ENCODE results near the gene FSCB.
"Not testable (repeated sequence)": the region's sequence is repeated elsewhere in the genome, so short reads cannot be mapped to it uniquely, and the experiment has no call there.

The FSCB gene, protein sequence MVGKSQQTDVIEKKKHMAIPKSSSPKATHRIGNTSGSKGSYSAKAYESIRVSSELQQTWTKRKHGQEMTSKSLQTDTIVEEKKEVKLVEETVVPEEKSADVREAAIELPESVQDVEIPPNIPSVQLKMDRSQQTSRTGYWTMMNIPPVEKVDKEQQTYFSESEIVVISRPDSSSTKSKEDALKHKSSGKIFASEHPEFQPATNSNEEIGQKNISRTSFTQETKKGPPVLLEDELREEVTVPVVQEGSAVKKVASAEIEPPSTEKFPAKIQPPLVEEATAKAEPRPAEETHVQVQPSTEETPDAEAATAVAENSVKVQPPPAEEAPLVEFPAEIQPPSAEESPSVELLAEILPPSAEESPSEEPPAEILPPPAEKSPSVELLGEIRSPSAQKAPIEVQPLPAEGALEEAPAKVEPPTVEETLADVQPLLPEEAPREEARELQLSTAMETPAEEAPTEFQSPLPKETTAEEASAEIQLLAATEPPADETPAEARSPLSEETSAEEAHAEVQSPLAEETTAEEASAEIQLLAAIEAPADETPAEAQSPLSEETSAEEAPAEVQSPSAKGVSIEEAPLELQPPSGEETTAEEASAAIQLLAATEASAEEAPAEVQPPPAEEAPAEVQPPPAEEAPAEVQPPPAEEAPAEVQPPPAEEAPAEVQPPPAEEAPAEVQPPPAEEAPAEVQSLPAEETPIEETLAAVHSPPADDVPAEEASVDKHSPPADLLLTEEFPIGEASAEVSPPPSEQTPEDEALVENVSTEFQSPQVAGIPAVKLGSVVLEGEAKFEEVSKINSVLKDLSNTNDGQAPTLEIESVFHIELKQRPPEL

DNA sequence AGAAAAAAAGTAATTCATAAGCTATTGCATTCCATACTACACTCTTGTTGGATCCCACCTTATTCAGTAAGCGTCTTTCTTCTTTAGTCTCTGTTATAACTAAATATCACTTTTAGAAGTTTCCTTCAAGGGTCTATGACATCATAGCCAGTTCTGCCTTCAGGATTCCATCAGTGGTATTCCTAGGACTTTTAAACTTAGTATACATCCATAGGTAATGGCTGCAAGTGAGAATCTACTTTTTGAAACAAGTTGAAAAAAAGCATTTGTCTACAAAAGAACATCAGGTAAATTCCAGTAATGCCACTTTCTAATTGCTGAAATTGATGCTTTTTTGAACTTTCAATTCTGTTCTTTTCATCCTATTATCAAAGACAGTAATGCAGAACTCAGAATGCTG, at the start of gene FSCB:
Gene FSCB, minus strand, starts transcription at position 101 of the 400 bp plus-strand sequence. CDS start 296 bp downstream, outside the sequence.
- no peak for DNase-seq

- no peak for DNase-seq
These were observed 24.6 kb upstream of the FSCB start for GRCh38 chr14:44531658-44532057.

DNA sequence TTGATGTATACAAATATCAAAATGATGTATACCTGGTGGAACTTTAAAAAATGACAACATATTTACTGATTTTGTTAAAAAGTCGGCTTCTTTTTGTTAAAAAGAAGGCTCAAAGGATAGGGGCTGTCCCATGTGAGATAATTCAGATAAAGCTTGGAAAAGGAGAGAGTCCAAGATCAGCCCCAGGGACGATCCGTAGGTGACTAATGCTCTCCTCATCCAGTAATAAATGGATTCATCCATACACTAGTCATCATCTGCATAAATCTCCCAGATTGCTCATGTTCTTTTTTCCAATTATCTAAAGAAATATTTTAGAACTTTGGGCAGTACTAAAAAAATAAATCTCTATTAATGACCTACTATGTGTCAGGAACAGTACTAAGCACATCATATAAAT, 23.4 kb upstream of the FSCB start:
- DNase-seq = no peak

DNA sequence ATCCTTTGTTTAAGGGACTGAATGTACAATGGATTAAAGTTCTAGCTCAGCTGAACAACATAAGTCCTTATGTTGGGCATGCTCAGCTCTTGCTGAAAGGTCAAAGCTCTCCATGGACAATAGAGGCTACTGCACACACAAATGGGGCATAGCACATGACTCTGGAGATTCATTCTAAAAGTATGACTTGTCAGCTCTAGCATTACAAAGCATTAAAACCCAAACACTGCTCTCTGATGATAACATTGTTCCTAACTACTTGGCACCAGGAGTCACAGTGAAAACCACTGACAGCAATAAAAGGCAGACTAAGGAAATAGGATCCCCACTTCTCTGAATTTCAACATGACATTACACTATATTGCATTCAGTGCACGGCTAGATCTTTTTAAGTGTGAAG, 21.9 kb upstream of the FSCB start:
- DNase-seq = no peak

- no peak for DNase-seq
These were observed 21.1 kb upstream of the FSCB start for GRCh38 chr14:44528180-44528579.

- DNase-seq = no peak
These were observed 18.2 kb upstream of the FSCB start for GRCh38 chr14:44525237-44525636.

GRCh38 chr14:44515668-44516067, 8.6 kb upstream of the FSCB start:
- not testable (repeated sequence) for DNase-seq

- no peak for DNase-seq
These were observed 1.8 kb upstream of the FSCB start for GRCh38 chr14:44508834-44509233.

DNA sequence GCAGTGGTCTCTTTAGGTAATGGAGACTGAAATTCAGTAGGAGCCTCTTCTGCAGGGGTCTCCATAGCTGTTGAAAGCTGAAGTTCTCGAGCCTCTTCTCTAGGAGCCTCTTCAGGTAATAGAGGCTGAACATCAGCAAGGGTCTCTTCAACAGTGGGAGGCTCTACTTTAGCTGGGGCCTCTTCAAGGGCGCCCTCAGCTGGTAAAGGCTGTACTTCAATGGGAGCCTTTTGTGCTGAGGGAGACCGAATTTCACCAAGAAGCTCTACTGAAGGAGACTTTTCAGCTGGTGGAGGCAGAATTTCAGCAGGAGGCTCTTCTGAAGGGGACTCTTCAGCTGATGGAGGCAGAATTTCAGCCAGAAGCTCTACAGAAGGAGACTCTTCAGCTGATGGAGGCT, 1.5 kb downstream of the FSCB start:
- DNase-seq = no peak

- no peak for DNase-seq
These were observed 9.9 kb downstream of the FSCB start for GRCh38 chr14:44497148-44497547.

DNA sequence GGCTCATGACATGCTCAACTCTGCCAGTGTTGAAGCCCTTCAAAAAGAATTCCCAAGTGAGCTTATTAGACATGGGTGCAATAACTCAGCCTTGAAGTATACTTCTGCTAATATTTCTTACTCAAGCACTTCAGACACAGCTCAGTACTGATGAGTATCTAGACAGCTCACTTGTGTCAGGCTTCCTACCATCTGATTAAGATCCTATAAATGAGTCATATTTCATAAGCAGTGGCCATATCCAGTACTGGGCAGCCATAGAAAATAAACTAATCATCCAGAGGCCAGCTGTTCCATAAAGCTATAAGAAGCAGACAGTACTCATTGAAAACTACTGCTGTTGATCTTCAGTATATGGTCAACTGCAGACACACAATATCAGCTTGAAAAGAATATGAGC, 12.9 kb downstream of the FSCB start:
- DNase-seq = no peak

DNA sequence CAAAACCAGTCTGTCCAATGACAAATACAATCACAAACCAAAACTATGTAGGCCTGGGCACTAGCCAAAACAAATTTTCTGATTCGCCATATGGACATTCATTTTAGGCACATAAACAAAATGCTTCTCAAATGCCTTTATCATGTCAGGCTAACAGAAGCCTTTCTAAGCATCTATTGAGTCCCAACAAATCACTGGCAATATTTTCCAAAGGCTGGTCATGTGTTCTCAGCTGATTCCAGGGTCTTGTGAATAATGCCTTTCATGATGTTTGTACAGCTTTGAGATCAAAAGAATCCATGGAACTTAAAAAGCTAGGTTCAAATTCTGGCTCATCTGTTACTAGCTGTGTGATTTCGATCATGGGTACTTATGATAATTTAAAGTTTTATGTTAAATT, 16.1 kb downstream of the FSCB start:
- DNase-seq = no peak

DNA sequence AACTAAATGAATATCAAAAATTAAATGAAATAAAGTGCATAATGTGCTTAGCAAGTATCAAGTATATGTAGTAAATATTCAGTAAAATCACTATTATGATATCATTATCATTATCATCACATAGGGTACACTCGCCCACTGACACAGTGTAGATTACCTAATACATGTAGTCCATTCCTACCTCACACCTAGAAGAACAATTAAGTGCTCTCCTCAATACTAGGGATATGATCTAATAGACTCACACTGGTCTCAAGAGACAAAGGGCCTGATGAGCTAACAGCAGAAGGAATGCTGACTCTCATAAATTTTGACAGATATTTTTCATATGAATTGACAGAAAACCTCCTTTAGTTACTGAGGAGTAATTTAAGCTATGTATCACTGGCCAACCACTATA, 29.1 kb downstream of the FSCB start:
- no peak for DNase-seq

GRCh38 chr14:44468771-44469170, 38.3 kb downstream of the FSCB start:
- DNase-seq = no peak

- DNase-seq = no peak
These were observed 43.6 kb downstream of the FSCB start for GRCh38 chr14:44463356-44464004.

DNA sequence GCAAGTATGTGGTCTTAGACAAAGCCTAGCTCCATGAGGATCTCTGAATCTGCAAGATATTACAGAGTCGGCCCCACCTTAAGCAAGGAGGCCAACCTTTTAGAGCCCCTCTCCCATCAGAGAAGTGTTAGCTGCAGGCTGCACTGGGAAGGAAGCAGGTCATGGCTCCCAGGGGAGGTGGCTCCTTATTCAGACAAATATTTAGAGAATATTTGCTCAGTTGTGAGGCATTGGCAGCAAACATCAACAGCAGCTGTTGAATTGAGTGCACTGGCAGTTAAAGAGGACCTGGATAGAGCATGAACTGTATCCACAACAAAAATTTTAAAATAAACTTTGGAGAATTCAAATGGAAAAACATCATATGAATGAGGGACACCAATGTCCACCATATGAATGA, 44.7 kb downstream of the FSCB start:
- DNase-seq = no peak

GRCh38 chr14:44461811-44462210, 45.3 kb downstream of the FSCB start:
- DNase-seq = no peak
